ENCODE data around the gene NR3C1.

Gene NR3C1

DNA sequence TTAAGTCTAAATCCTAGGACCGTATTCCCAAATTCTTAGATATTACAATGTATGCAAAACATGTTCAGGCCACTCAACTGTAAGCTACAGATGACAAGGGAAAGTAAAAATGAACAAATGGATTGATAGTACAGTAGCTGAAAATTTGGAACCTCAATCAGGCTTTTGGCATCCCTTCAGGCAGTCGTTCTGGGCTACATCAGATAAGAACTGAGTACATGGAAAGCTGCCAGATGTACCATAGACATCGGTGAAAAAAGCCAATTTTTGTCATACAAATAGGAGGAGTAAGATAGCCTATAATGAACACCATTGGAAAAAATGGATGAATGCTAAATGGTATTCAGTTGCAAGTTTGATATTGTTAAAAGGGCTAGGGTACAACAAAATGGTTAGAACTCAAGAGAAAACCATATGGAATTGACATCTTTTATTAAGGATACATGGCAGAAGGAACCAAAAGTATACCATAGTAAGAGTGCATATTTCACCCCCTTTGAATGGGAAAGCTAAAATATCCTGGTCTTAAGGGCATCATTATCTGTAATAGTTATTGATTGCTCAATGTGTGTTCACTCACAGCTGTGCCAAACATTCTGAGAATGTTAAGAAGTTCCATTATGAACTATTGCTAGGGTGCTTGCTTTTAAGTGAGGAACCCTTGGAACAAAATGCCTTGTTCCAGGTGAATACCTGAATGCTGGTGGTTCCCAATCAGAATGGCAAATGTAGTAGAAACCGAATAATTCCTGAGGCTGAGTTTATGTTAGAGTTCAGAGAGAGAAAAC is 86.4 kb downstream of the NR3C1 start:
- TF ChIP-seq, protein P1, sequence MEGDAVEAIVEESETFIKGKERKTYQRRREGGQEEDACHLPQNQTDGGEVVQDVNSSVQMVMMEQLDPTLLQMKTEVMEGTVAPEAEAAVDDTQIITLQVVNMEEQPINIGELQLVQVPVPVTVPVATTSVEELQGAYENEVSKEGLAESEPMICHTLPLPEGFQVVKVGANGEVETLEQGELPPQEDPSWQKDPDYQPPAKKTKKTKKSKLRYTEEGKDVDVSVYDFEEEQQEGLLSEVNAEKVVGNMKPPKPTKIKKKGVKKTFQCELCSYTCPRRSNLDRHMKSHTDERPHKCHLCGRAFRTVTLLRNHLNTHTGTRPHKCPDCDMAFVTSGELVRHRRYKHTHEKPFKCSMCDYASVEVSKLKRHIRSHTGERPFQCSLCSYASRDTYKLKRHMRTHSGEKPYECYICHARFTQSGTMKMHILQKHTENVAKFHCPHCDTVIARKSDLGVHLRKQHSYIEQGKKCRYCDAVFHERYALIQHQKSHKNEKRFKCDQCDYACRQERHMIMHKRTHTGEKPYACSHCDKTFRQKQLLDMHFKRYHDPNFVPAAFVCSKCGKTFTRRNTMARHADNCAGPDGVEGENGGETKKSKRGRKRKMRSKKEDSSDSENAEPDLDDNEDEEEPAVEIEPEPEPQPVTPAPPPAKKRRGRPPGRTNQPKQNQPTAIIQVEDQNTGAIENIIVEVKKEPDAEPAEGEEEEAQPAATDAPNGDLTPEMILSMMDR (IDR thresholded peaks at IDR 0.05): no peak
- no peak for TF ChIP-seq ZFX (IDR thresholded peaks at IDR 0.05; ENCODE audit: borderline replicate concordance)
- no peak overlapping the region for H3K27ac ChIP-seq

DNA sequence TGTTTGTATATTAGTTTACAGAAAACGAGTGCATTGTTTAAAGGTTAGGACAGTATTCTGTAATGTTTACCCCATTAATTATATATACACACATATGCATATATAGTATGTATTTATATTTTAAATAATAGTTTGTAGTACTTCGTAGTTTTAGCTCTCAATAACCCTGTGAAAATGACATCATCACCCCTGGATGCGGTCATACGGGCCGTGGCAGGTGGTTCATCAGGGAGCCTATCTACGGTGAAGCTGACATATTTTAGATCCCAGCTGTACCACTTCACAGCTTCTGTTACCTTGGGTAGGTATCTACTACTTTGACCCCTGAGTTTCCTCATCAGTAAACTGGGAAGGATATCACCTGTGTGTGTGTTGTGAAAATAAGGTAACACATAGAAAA is 87.1 kb downstream of the NR3C1 start:
- no peak overlapping the region for H3K27ac ChIP-seq
- no peak for TF ChIP-seq ZFX (IDR thresholded peaks at IDR 0.05; ENCODE audit: borderline replicate concordance)
- TF ChIP-seq, protein P1 (IDR thresholded peaks at IDR 0.05): no peak

DNA sequence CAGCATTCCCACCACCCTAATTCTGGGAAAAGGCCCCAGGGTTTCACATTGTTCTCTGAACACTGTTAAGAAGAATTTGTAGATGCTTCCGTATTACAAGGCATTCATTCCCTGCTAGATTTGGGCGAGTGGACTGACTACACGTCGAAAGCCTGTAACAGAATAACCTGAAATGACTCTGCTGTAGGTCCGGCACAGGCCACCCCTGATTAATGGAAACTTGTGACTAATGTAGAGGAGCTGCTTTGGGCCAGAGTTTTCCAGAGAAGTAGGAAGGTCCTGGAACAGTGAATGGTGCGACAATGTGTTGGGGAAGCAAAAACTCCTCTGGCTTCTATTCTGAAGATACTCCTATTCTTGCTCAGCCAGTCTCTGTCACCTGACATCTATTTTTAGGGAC is 87.6 kb downstream of the NR3C1 start:
- no peak overlapping the region for H3K27ac ChIP-seq
- TF ChIP-seq, protein P1 (IDR thresholded peaks at IDR 0.05): no peak
- TF ChIP-seq ZFX (IDR thresholded peaks at IDR 0.05; ENCODE audit: borderline replicate concordance): no peak

DNA sequence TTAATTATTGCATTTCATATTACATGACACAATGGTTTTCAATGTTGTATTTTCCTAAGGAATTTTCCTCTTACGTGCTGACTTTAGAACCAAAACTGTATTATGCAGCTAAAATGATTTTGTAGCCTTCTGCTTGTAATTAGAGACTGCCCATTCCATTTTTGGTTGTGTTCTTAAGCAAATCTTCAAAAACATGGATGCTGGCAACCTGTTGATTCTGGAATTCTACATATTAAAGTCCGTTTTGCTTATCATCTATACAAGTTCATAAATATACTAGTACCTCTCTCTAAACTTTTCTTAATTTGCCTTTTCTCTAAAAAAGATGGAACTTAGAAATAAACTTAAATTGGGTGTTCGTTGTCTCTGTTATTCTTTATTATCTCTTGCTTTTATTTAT is 88.3 kb downstream of the NR3C1 start:
- no peak for TF ChIP-seq ZFX (IDR thresholded peaks at IDR 0.05; ENCODE audit: borderline replicate concordance)
- TF ChIP-seq, protein P1 (IDR thresholded peaks at IDR 0.05): no peak
- H3K27ac ChIP-seq: no peak overlapping the region

DNA sequence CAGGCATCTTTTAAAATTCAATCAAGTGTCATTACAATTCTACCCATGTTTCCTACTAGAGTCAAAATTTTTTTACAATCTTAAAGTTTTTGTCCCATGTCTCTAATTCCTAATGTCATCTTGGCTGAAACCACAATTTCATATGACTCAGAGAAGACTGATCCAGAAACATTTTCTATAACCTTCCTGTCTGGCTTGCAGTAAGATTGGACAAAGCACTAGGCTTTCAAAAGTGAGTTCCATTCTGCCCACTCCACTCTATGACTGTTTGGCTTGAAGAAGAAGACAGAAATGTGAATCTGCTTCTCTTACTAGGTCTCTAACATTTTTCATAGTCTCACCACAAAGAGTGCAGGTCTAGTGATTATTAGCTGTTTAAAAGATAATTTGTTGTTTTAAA is 88.8 kb downstream of the NR3C1 start:
- TF ChIP-seq, protein P1 (IDR thresholded peaks at IDR 0.05): no peak
- TF ChIP-seq ZFX (IDR thresholded peaks at IDR 0.05; ENCODE audit: borderline replicate concordance): no peak
- H3K27ac ChIP-seq: no peak overlapping the region

DNA sequence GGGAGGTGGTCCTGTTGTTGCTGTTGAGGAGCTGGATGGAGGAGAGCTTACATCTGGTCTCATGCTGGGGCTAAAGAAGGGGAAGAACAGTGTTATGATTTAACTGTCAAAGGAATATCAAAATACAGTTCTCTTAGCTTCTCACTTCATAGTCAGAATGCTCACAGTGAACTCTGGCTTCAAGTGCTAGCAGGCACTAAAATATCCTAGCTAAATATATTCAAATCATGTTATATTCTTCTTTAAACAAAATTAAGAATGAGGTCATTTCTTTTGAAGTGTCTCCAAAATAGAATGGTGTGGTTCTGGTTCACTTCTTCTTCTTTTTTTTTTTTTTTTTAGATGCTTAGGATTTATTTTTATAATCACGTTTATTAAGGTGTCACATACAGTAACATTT is 89.4 kb downstream of the NR3C1 start:
- TF ChIP-seq ZFX (IDR thresholded peaks at IDR 0.05; ENCODE audit: borderline replicate concordance): no peak
- TF ChIP-seq, protein P1 (IDR thresholded peaks at IDR 0.05): no peak
- no peak overlapping the region for H3K27ac ChIP-seq

DNA sequence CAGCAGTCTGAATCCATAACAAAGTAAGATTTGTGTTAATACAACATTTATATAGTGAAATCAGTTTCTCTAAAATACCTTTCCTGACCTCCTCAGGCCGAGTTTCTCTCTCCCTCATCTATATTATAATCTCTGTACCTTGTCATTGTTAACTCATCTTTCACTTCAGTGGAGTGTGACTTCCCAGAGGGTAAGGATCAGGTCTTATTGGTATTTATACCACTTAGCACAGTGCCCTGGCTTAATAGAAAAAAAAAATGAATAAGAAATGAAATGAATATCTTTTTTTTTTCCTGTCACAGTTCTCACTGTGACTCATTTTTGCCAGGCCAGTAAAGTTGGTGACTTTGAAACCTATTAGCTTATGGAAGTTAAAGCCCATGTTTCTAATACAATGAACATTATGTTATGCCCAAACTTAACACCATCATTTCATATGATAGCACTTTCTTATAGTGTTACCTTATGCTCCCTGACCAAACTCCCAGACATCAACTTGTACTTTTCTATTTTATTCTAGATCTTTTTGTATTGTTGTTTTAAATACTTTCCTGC is 90.1 kb downstream of the NR3C1 start:
- H3K27ac ChIP-seq: no peak overlapping the region
- TF ChIP-seq ZFX (IDR thresholded peaks at IDR 0.05; ENCODE audit: borderline replicate concordance): no peak
- TF ChIP-seq, protein P1 (IDR thresholded peaks at IDR 0.05): no peak

Measured in 22Rv1 (cell line).